ENCODE data around the gene TNFAIP8L3.

GRCh38 chr15:51095681-51096331 is 1.1 kb upstream of the TNFAIP8L3 start:
- TF ChIP-seq, protein P1, sequence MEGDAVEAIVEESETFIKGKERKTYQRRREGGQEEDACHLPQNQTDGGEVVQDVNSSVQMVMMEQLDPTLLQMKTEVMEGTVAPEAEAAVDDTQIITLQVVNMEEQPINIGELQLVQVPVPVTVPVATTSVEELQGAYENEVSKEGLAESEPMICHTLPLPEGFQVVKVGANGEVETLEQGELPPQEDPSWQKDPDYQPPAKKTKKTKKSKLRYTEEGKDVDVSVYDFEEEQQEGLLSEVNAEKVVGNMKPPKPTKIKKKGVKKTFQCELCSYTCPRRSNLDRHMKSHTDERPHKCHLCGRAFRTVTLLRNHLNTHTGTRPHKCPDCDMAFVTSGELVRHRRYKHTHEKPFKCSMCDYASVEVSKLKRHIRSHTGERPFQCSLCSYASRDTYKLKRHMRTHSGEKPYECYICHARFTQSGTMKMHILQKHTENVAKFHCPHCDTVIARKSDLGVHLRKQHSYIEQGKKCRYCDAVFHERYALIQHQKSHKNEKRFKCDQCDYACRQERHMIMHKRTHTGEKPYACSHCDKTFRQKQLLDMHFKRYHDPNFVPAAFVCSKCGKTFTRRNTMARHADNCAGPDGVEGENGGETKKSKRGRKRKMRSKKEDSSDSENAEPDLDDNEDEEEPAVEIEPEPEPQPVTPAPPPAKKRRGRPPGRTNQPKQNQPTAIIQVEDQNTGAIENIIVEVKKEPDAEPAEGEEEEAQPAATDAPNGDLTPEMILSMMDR (IDR thresholded peaks at IDR 0.05): no peak
- no peak for TF ChIP-seq ZFX (IDR thresholded peaks at IDR 0.05; ENCODE audit: borderline replicate concordance)
